Measurements from ENCODE around the gene ATG4D. TPM values are rescaled to one million over a fixed set of nuclear protein-coding genes. Genes with fewer than 3 reads are reported as not detected.

ATG4D gene
- polyA plus RNA-seq, 1 of the 3 experiments (the other 2 are of a cell fraction), result 22.6 TPM

DNA sequence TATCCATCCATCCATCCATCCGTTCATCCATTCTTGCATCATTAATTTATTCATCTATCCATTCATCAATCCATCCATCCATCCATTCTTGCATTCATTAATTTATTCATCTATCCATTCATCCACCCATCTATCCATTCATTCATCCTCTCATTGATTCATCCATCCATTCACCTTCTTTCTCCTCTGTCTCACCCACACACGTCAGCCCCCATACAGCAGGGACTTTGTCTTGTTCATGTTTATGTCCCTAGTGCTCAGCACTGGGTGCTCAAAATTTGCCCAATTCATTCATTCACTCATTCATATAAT lies 44.1 kb downstream of the ATG4D start:
- no peak for TF ChIP-seq NRF1 (IDR thresholded peaks at IDR 0.05; ENCODE audit: low read depth, low read length)
- POLR2A ChIA-PET, result no interaction called here
- no peak overlapping the region for H2AFZ ChIP-seq (ENCODE audit: low read depth)
- no peaks in the 10 kb centered on the region for H3K4me1 ChIP-seq (ENCODE audit: control insufficient read depth in 1 of 2, insufficient read depth in 2 of 2, low read depth in 1 of 2, low read length in 1 of 2)
- no peak overlapping the region for H3K4me3 ChIP-seq (ENCODE audit: low read depth in 2 of 2, low read length in 1 of 2)
- no peaks in the 10 kb centered on the region for H3K79me2 ChIP-seq (ENCODE audit: insufficient read depth)
- no peaks in the 10 kb centered on the region for H4K20me1 ChIP-seq (ENCODE audit: insufficient read depth)
- CTCF ChIA-PET, result no interaction called here
- H3K36me3 ChIP-seq (replicated peaks in 1 of 2; ENCODE audit: control insufficient read depth in 1 of 2, insufficient read depth in 2 of 2, low read length in 1 of 2), result no peaks in the 10 kb centered on the region
- no peak overlapping the region for H3K4me2 ChIP-seq
- H3K27me3 ChIP-seq (ENCODE audit: insufficient read depth), result peaks cover 23% of the 10 kb centered on the region; the same call in 1 of the 2 replicates
- H3K9me2 ChIP-seq, result no peaks in the 10 kb centered on the region
- no peak overlapping the region for H3K27ac ChIP-seq (ENCODE audit: low read depth in 2 of 2, low read length in 1 of 2)
- H3K9ac ChIP-seq, result no peak overlapping the region
- H3F3A ChIP-seq (replicated peaks; ENCODE audit: insufficient read depth), result no peaks in the 10 kb centered on the region
- H3K9me3 ChIP-seq, result no peaks in the 10 kb centered on the region
- DNase-seq, result no peak
- WGBS (ENCODE audit: low lambda C conversion rate), result 45% methylated on average over 2 of the region's 2 CpGs

DNA sequence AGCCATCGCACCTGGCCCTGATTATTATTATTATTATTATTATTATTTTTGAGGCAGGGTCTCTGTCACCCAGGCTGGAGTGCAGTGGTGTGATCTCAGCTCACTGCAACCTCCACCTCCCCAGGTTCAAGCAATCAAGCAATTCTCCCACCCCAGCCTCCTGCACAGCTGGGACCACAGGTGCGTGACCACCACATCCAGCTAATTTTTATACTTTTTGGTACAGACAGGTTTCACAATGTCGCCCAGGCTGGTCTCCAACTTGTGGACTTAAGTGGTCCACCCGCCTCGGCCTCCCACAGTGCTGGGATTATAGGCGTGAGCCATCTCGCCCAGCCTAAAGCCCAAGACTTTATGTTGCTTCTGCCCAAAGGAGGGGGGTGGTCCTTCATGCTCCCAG lies 49.4 kb downstream of the ATG4D start:
- ChIA-PET CTCF (interaction anchor here (1.2 to 5.3 kb wide), 3 partner anchors 52 to 107 kb away, joined by 4 to 25 read pairs (median 4); no protein-coding TSS in a partner anchor), POLR2A (no interaction called here)
- Histone ChIP-seq H4K20me1 (ENCODE audit: insufficient read depth) (no peaks in the 10 kb centered on the region), H3K36me3 (replicated peaks in 1 of 2; ENCODE audit: control insufficient read depth in 1 of 2, insufficient read depth in 2 of 2, low read length in 1 of 2) (no peaks in the 10 kb centered on the region), H3K9me2 (no peaks in the 10 kb centered on the region), H3K79me2 (ENCODE audit: insufficient read depth) (no peaks in the 10 kb centered on the region), H3K9me3 (no peaks in the 10 kb centered on the region), H3K27me3 (ENCODE audit: insufficient read depth) (peaks cover 7% of the 10 kb centered on the region; the same call in 1 of the 2 replicates), H3K9ac (no peak overlapping the region), H3K4me3 (ENCODE audit: low read depth in 2 of 2, low read length in 1 of 2) (no peak overlapping the region), H3F3A (replicated peaks; ENCODE audit: insufficient read depth) (no peaks in the 10 kb centered on the region), H2AFZ (ENCODE audit: low read depth) (no peak overlapping the region), H3K4me1 (ENCODE audit: control insufficient read depth in 1 of 2, insufficient read depth in 2 of 2, low read depth in 1 of 2, low read length in 1 of 2) (no peaks in the 10 kb centered on the region), H3K27ac (ENCODE audit: low read depth in 2 of 2, low read length in 1 of 2) (no peak overlapping the region), H3K4me2 (no peak overlapping the region)
- WGBS (ENCODE audit: low lambda C conversion rate), result 75% methylated on average over 3 of the region's 7 CpGs
- no peak for DNase-seq
- TF ChIP-seq USF2 (IDR thresholded peaks at IDR 0.05; ENCODE audit: borderline replicate concordance, low read depth, low read length) (no peak), FOXJ3 (CRISPR knock-in tag; IDR thresholded peaks at IDR 0.05) (no peak), TCF12 (IDR thresholded peaks at IDR 0.05) (no peak), SMC3 (IDR thresholded peaks at IDR 0.05; ENCODE audit: low read depth, low read length) (no peak), MAX (IDR thresholded peaks at IDR 0.05; ENCODE audit: low read depth) (no peak), FOXM1 (IDR thresholded peaks at IDR 0.05; ENCODE audit: low read depth) (no peak), MXI1 (IDR thresholded peaks at IDR 0.05; ENCODE audit: low read depth, low read length) (no peak), CHD2 (IDR thresholded peaks at IDR 0.05; ENCODE audit: low read length, partially characterized antibody) (no peak), MEF2A (IDR thresholded peaks at IDR 0.05; ENCODE audit: borderline replicate concordance, low read depth) (no peak), RFX5 (IDR thresholded peaks at IDR 0.05; ENCODE audit: low read length) (no peak), ELF1 (IDR thresholded peaks at IDR 0.05) (no peak), NRF1 (IDR thresholded peaks at IDR 0.05; ENCODE audit: low read depth, low read length) (no peak), SIN3A (IDR thresholded peaks at IDR 0.05; ENCODE audit: borderline replicate concordance, low read depth, low read length) (no peak), POLR2AphosphoS5 (IDR thresholded peaks at IDR 0.05; ENCODE audit: low read depth, low read length) (no peak), NFIC (IDR thresholded peaks at IDR 0.05; ENCODE audit: borderline replicate concordance) (no peak), RCOR1 (IDR thresholded peaks at IDR 0.05; ENCODE audit: low read length) (no peak), GATA2 (CRISPR knock-in tag; IDR thresholded peaks at IDR 0.05) (no peak)
- TF ChIP-seq, protein P1, sequence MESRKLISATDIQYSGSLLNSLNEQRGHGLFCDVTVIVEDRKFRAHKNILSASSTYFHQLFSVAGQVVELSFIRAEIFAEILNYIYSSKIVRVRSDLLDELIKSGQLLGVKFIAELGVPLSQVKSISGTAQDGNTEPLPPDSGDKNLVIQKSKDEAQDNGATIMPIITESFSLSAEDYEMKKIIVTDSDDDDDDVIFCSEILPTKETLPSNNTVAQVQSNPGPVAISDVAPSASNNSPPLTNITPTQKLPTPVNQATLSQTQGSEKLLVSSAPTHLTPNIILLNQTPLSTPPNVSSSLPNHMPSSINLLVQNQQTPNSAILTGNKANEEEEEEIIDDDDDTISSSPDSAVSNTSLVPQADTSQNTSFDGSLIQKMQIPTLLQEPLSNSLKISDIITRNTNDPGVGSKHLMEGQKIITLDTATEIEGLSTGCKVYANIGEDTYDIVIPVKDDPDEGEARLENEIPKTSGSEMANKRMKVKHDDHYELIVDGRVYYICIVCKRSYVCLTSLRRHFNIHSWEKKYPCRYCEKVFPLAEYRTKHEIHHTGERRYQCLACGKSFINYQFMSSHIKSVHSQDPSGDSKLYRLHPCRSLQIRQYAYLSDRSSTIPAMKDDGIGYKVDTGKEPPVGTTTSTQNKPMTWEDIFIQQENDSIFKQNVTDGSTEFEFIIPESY (IDR thresholded peaks at IDR 0.05; ENCODE audit: borderline replicate concordance, low read depth), result no peak
- TF ChIP-seq, protein P2, sequence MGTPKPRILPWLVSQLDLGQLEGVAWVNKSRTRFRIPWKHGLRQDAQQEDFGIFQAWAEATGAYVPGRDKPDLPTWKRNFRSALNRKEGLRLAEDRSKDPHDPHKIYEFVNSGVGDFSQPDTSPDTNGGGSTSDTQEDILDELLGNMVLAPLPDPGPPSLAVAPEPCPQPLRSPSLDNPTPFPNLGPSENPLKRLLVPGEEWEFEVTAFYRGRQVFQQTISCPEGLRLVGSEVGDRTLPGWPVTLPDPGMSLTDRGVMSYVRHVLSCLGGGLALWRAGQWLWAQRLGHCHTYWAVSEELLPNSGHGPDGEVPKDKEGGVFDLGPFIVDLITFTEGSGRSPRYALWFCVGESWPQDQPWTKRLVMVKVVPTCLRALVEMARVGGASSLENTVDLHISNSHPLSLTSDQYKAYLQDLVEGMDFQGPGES (IDR thresholded peaks at IDR 0.05; ENCODE audit: low read depth, low read length), result no peak
- TF ChIP-seq, protein P3, sequence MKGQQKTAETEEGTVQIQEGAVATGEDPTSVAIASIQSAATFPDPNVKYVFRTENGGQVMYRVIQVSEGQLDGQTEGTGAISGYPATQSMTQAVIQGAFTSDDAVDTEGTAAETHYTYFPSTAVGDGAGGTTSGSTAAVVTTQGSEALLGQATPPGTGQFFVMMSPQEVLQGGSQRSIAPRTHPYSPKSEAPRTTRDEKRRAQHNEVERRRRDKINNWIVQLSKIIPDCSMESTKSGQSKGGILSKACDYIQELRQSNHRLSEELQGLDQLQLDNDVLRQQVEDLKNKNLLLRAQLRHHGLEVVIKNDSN (IDR thresholded peaks at IDR 0.05; ENCODE audit: borderline replicate concordance, low read depth), result no peak

All from SK-N-SH (cell line).